ENCODE data around the gene PPIF.

- no peak for TF ChIP-seq CTCF (IDR thresholded peaks at IDR 0.05)
- TF ChIP-seq EZH2 (IDR thresholded peaks at IDR 0.05), result no peak
These were observed 8.0 kb upstream of the PPIF start for GRCh38 chr10:79339266-79339665.

All from neural progenitor cell (in vitro differentiated cells).